Activated B cell treated with CpG ODN at 0.5 μM for 24 hours (primary cell): ENCODE measurements around the gene TALDO1. TPM values are rescaled to one million over a fixed set of nuclear protein-coding genes. Genes with fewer than 3 reads are reported as not detected.
A peak's percentile ranks its signal among the peaks of the same experiment; 100 is the strongest.

Experiments used
- ATAC-seq: fragments of 200-7000 bp; cut with Tn5 transposase; one replicate; pipeline ENCODE4 v1.10.0; 2021; ENCODE audit warnings: low read depth, mild to moderate bottlenecking, moderate library complexity
- CTCF ChIA-PET: fragments of 350-600 bp; sonication (Branson Sonifier 250); formaldehyde crosslinking; loops from one replicate; lab custom pipeline; 2021; ENCODE audit warnings: antibody characterized with exemption; lab: Charles Lee
- POLR2A ChIA-PET: fragments of 350-600 bp; sonication (Branson Sonifier 250); formaldehyde crosslinking; loops from one replicate; lab custom pipeline; 2021; ENCODE audit warnings: antibody characterized with exemption; lab: Charles Lee
- DNase-seq: peaks from one replicate; pipeline ENCODE4 v3.0.0; 2022
- H3K27ac Mint-ChIP-seq: one replicate; pipeline ENCODE4 v1.8.0; 2020; ENCODE audit warnings: mixed read lengths
- H3K27me3 Mint-ChIP-seq: one replicate; pipeline ENCODE4 v1.8.0; 2021; ENCODE audit warnings: mixed read lengths
- H3K36me3 Mint-ChIP-seq: one replicate; pipeline ENCODE4 v1.8.0; 2021; ENCODE audit warnings: low read depth, mixed read lengths
- H3K4me1 Mint-ChIP-seq: one replicate; pipeline ENCODE4 v1.8.0; 2021; ENCODE audit warnings: mixed read lengths
- H3K4me3 Mint-ChIP-seq: one replicate; pipeline ENCODE4 v1.8.0; 2020; ENCODE audit warnings: mild to moderate bottlenecking, mixed read lengths
- H3K9me3 Mint-ChIP-seq: one replicate; pipeline ENCODE4 v1.8.0; 2020; ENCODE audit warnings: mixed read lengths
- intact Hi-C: fragments of 100-400 bp; cut with micrococcal nuclease; formaldehyde crosslinking; loops from one replicate; pipeline ENCODE4 v1.15.1; 2024
- total RNA-seq: library from RNA; stranded (reverse); gene quantifications from 2 replicates; pipeline ENCODE4 v1.2.3, GENCODE V29; 2022
- TF ChIP-seq, protein P1 (sequence below): fragments of 200-600 bp; IDR thresholded peaks from one replicate; pipeline ENCODE4 v1.8.0; 2022; ENCODE audit warnings: antibody characterized with exemption, mild to moderate bottlenecking

Gene TALDO1
- total RNA-seq, 1 donor from 2014 or later: 194 TPM

DNA sequence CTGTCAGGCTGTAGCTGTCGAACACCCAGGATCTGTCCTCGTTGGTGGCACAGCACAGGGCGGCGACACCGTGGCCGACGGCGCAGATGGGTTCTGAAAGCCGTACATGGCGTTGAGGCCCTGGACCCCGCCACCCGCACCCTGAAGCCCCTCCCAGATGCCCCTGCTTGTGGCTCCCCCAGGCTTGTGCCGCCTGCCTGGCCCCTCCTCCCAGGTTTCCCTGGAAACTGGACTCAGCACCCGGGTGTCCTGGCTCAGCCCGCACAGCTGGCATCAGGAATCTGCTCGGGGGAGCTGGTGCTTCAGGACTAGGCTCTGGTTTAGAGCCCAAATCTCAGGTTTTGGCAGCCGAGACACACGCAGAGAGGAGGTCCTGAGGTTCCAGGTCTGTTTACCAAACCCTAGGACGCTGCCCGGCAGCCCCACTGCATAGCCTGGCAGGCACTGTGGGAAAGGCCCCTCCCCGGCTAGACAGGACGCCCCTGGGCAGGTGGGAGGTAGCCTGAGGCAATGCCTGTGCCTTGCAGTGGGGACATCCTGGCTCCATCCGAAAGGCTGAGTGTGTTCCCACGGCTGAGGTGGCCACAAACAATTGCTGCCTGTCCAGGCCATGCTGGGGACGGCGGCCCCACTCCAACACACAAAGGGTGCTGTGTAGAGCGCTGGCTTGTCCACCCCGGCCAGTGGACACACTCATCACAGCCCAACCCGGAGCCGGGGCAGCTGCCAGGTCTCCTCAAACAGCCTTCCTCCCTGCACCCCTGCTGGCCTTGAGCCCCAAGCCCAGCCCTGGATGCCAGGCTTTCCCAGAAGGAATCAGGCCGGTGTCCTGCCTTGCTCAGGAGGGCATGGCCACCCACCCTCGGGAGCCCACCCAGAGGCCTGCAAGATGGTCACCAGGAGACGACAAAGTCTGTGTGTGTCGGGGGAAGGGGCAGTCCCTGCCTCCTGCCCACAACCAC is 25.4 kb downstream of the TALDO1 start:
- CTCF ChIA-PET: no interaction called here
- no peak for ATAC-seq
- POLR2A ChIA-PET: no interaction called here
- Mint-ChIP-seq H3K4me1 (peaks cover 11% of the 10 kb centered on the region), H3K27ac (no peak overlapping the region), H3K9me3 (no peaks in the 10 kb centered on the region), H3K36me3 (peaks cover 22% of the 10 kb centered on the region), H3K4me3 (no peak overlapping the region), H3K27me3 (no peaks in the 10 kb centered on the region)
- DNase-seq: no peak
- intact Hi-C loops: no loop called here
- TF ChIP-seq, protein P1, sequence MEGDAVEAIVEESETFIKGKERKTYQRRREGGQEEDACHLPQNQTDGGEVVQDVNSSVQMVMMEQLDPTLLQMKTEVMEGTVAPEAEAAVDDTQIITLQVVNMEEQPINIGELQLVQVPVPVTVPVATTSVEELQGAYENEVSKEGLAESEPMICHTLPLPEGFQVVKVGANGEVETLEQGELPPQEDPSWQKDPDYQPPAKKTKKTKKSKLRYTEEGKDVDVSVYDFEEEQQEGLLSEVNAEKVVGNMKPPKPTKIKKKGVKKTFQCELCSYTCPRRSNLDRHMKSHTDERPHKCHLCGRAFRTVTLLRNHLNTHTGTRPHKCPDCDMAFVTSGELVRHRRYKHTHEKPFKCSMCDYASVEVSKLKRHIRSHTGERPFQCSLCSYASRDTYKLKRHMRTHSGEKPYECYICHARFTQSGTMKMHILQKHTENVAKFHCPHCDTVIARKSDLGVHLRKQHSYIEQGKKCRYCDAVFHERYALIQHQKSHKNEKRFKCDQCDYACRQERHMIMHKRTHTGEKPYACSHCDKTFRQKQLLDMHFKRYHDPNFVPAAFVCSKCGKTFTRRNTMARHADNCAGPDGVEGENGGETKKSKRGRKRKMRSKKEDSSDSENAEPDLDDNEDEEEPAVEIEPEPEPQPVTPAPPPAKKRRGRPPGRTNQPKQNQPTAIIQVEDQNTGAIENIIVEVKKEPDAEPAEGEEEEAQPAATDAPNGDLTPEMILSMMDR: no peak

DNA sequence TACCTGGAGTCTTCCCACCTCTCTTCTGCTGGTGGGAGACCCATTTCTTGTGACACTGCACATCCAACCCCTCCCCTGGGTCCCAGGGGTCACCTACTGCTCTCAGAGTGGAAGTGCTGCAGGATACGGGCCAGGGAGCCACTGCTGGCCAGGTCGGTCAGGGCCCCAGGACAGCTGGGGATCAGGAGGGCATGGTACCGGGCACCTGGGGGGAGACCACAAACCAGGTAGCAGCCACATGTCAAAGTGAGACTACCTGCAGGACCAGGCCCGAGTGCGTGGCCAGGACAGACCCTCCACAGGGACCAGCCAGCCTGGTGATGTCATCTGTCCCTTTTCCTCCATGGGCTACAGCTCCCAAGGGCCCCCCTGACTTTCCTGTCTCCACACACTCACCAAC is 26.2 kb downstream of the TALDO1 start:
- DNase-seq (no peak), ATAC-seq (no peak)
- ChIA-PET CTCF (no interaction called here), POLR2A (no interaction called here)
- no peaks in the 10 kb centered on the region for H3K9me3 Mint-ChIP-seq
- H3K4me1 Mint-ChIP-seq: peaks cover 13% of the 10 kb centered on the region
- no peaks in the 10 kb centered on the region for H3K27me3 Mint-ChIP-seq
- TF ChIP-seq, protein P1: no peak
- peaks cover 22% of the 10 kb centered on the region for H3K36me3 Mint-ChIP-seq
- no peak overlapping the region for H3K4me3 Mint-ChIP-seq
- H3K27ac Mint-ChIP-seq: no peak overlapping the region
- intact Hi-C loops: no loop called here

DNA sequence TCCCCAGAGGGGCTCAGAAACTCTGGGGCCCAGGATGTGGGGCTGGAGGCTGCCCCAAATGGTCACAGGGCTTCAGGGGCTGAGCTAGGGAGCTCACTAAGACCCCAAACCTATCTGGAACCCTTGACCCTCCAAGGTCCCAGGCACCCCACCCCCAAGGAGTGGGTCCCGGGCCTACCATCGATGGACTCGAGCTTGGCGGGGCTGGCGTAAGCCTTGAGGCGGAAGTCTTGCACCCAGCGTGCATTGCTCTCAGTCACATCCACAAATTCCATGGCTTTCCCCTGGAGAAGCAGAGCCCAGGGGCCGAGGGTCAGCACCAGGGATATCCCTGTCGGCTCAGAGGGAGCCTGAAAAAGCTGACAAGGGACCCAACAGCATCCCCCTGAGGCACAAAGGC is 26.6 kb downstream of the TALDO1 start:
- Mint-ChIP-seq H3K36me3 (peaks cover 22% of the 10 kb centered on the region), H3K4me3 (no peak overlapping the region), H3K9me3 (no peaks in the 10 kb centered on the region), H3K27me3 (no peaks in the 10 kb centered on the region), H3K27ac (no peak overlapping the region), H3K4me1 (peaks cover 13% of the 10 kb centered on the region)
- CTCF ChIA-PET: no interaction called here
- intact Hi-C loops: no loop called here
- POLR2A ChIA-PET: no interaction called here
- TF ChIP-seq, protein P1: no peak
- ATAC-seq: no peak
- DNase-seq: no peak

DNA sequence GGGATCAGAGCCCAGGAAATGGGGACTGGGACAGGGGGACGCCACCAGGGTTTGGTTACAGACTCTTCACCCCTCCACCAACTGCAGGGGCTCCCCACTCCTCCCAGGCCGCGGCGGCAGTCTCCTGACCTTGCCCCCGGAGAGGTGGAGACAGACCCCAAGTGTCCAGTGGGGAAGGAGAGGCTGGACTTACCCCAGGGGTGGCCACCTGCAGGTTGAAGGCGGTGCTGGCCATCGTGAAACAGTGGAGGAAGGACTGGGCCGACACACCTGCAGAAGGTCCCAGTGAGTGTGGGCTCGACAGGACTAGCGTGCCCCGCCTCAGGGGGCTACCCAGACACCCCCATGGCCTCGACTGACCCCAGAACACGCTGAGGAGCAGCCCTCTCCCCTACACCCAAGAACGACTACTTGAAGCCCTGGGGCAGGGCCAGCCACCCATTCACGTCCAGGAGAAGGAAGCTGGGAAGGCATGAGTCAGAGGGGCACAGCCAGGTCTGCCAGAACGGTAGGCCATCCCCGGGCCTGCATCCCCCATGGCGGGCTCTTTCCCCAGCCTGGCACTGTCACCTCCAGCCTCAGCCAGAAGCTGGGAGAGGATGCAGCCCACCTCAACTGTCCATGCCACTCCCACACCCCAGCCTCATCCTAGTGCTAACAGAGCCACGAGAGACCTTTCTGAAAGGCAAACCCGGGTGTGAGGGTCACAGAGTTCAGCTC is 27.8 kb downstream of the TALDO1 start:
- ChIA-PET CTCF (no interaction called here), POLR2A (interaction anchor here (1.0 kb wide), 1 partner anchor 160 kb away, joined by 3 read pairs; no protein-coding TSS in a partner anchor)
- Mint-ChIP-seq H3K36me3 (peaks cover 15% of the 10 kb centered on the region), H3K4me1 (peaks cover 16% of the 10 kb centered on the region), H3K4me3 (peak overlapping the region; percentile 66), H3K27me3 (no peaks in the 10 kb centered on the region), H3K9me3 (no peaks in the 10 kb centered on the region), H3K27ac (peak overlapping the region; percentile 41)
- TF ChIP-seq, protein P1: no peak
- DNase-seq (no peak), ATAC-seq (no peak)
- intact Hi-C loops: no loop called here

DNA sequence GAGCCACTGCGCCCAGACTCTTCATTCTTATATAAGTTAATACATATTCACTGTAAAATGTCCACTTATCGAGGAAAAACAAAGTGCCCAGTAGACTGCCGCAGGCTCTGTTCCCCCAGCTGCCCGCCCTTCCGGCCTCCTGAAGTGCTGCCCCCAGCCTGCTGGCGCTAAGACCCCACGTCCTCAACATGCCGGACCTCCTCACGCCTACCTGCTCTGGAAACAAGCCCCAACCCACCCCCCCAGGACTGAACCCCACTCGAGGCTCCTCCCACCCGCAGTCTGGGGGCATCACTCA is 28.9 kb downstream of the TALDO1 start:
- ATAC-seq (no peak), DNase-seq (no peak)
- TF ChIP-seq, protein P1: no peak
- Mint-ChIP-seq H3K9me3 (no peaks in the 10 kb centered on the region), H3K27me3 (no peaks in the 10 kb centered on the region), H3K27ac (peak overlapping the region; percentile 56), H3K4me1 (peaks cover 16% of the 10 kb centered on the region), H3K36me3 (peaks cover 7% of the 10 kb centered on the region), H3K4me3 (peak overlapping the region; percentile 80)
- POLR2A ChIA-PET: interaction anchor here (0.7 to 2.7 kb wide), 6 partner anchors 17 to 48 kb away, joined by 3 to 23 read pairs (median 4); partner anchors contain the start of genes RPLP2 and TALDO1
- CTCF ChIA-PET: no interaction called here
- intact Hi-C loops: loop anchor here (2.0 kb wide), 1 partner anchor 67 kb away; the partner anchor contains the start of genes POLR2L and TSPAN4
